Bronchial epithelial cell (primary cell): Measurements from ENCODE around the gene RIC3. TPM values are rescaled to one million over a fixed set of nuclear protein-coding genes. Genes with fewer than 3 reads are reported as not detected.

Experiments used
- DNase-seq: peaks from one replicate; pipeline ENCODE4 v3.0.0-alpha.2; 2010; ENCODE audit warnings: low read depth
- FAIRE-seq: peaks from 2 replicates; lab custom pipeline; 2011; peaks lifted over from hg19 to GRCh38; lab: Jason Lieb, UNC
- H3K27me3 ChIP-seq: 2 replicates; pipeline ENCODE4 v1.5.1; 2011; ENCODE audit warnings: low read length; ENCODE audit not compliant: control insufficient read depth, insufficient read depth
- H3K36me3 ChIP-seq: 2 replicates; pipeline ENCODE4 v1.5.1; 2011; ENCODE audit warnings: low read length; ENCODE audit not compliant: control insufficient read depth, insufficient read depth
- H3K4me3 ChIP-seq: 2 replicates; pipeline ENCODE4 v1.5.1; 2011; ENCODE audit warnings: mild to moderate bottlenecking, low read depth, low read length, control low read depth
- CTCF ChIP-seq: IDR thresholded peaks from 2 replicates; pipeline ENCODE4 v1.5.1; 2011; ENCODE audit warnings: mild to moderate bottlenecking, moderate library complexity, low read length, control low read depth, inconsistent platforms; ENCODE audit not compliant: insufficient read depth, severe bottlenecking
- total RNA-seq: library from RNA; depleted of rRNA; stranded (reverse); fragments of >200 nt; gene quantifications from 2 replicates; pipeline ENCODE4 v1.2.1, GENCODE V29; 2014

The RIC3 gene
- 0.26 TPM in 2 replicates for total RNA-seq

- Histone ChIP-seq H3K4me3 (peak within 1 kb of the TSS; percentile 29), H3K27me3 (peaks cover 14% of the 10 kb centered on the region), H3K36me3 (no peaks in the 10 kb centered on the region)
- no peak for DNase-seq
- FAIRE-seq = no peak
- TF ChIP-seq CTCF = no peak
Measured at GRCh38 chr11:8168485-8169257, at the start of gene RIC3. Gene RIC3, minus strand, starts transcription at chr11:8169025. Its CDS starts 36 bp downstream, at chr11:8168989.

GRCh38 chr11:8218409-8218808 lies 49.6 kb upstream of the RIC3 start:
- no peak for DNase-seq
- no peak for TF ChIP-seq CTCF
- no peak overlapping the region for H3K4me3 ChIP-seq
- peaks cover 10% of the 10 kb centered on the region for H3K27me3 ChIP-seq
- FAIRE-seq = no peak
- no peaks in the 10 kb centered on the region for H3K36me3 ChIP-seq

- H3K4me3 ChIP-seq = no peak overlapping the region
- no peak for FAIRE-seq
- no peaks in the 10 kb centered on the region for H3K36me3 ChIP-seq
- no peak for DNase-seq
- H3K27me3 ChIP-seq = peaks cover 8% of the 10 kb centered on the region
- no peak for TF ChIP-seq CTCF
Measured at GRCh38 chr11:8217926-8218325, 49.1 kb upstream of the RIC3 start.

- H3K36me3 ChIP-seq = no peaks in the 10 kb centered on the region
- no peak overlapping the region for H3K4me3 ChIP-seq
- peaks cover 8% of the 10 kb centered on the region for H3K27me3 ChIP-seq
- DNase-seq (no peak), FAIRE-seq (no peak)
- no peak for TF ChIP-seq CTCF
Measured at GRCh38 chr11:8217136-8217535, 48.3 kb upstream of the RIC3 start.

GRCh38 chr11:8213376-8213775 lies 44.6 kb upstream of the RIC3 start:
- Histone ChIP-seq H3K27me3 (peaks cover 4% of the 10 kb centered on the region), H3K36me3 (no peaks in the 10 kb centered on the region), H3K4me3 (no peak overlapping the region)
- DNase-seq = no peak
- no peak for TF ChIP-seq CTCF
- no peak for FAIRE-seq
